GM23338 (cell line): ENCODE results near the gene RPL27A.

Experiments used
- CREB1 ChIP-seq: fragments of 250-450 bp; sonication (Bioruptor Pico); IDR thresholded peaks from 2 replicates; pipeline ENCODE4 v1.5.0; 2020; ENCODE audit warnings: low read depth, mild to moderate bottlenecking, moderate library complexity
- EZH2 ChIP-seq: fragments of 200-600 bp; sonication (generic); IDR thresholded peaks from one replicate; pipeline ENCODE4 v1.8.0; 2017; ENCODE audit warnings: antibody characterized with exemption, mild to moderate bottlenecking, low read depth; ENCODE audit not compliant: unreplicated experiment
- EZH2phosphoT487 ChIP-seq: fragments of 200-600 bp; sonication (generic); IDR thresholded peaks from one replicate; pipeline ENCODE4 v1.8.1; 2018; ENCODE audit warnings: antibody characterized with exemption; ENCODE audit not compliant: unreplicated experiment
- JUNB ChIP-seq: IDR thresholded peaks from one replicate; pipeline ENCODE4 v1.6.1; 2016; ENCODE audit warnings: antibody characterized with exemption; ENCODE audit not compliant: unreplicated experiment
- POLR2AphosphoS5 ChIP-seq: IDR thresholded peaks from 2 replicates; pipeline ENCODE4 v1.6.1; 2016; ENCODE audit warnings: antibody characterized with exemption, low read depth
- TF ChIP-seq, protein P1 (sequence below): IDR thresholded peaks from one replicate; pipeline ENCODE4 v1.6.1; 2018; ENCODE audit warnings: antibody characterized with exemption; ENCODE audit not compliant: unreplicated experiment
- TF ChIP-seq, protein P2 (sequence below), 2 experiments: fragments of 200-600 bp in 1 of 2; sonication (generic) in 1 of 2; conservative IDR thresholded peaks; 2 replicates each; pipeline versions ENCODE4 v1.5.1 to v1.6.1; 2016 to 2017; ENCODE audit warnings: antibody characterized with exemption in 2 of 2, low read depth in 2 of 2, mild to moderate bottlenecking in 2 of 2, moderate library complexity in 1 of 2
- TF ChIP-seq, protein P3 (sequence below): fragments of 250-450 bp; sonication (Bioruptor Pico); IDR thresholded peaks from 2 replicates; pipeline ENCODE4 v1.5.0; 2020; ENCODE audit warnings: mild to moderate bottlenecking, moderate library complexity
- TF ChIP-seq, protein P4 (sequence below): IDR thresholded peaks from 2 replicates; pipeline ENCODE4 v1.6.1; 2016; ENCODE audit warnings: antibody characterized with exemption

DNA sequence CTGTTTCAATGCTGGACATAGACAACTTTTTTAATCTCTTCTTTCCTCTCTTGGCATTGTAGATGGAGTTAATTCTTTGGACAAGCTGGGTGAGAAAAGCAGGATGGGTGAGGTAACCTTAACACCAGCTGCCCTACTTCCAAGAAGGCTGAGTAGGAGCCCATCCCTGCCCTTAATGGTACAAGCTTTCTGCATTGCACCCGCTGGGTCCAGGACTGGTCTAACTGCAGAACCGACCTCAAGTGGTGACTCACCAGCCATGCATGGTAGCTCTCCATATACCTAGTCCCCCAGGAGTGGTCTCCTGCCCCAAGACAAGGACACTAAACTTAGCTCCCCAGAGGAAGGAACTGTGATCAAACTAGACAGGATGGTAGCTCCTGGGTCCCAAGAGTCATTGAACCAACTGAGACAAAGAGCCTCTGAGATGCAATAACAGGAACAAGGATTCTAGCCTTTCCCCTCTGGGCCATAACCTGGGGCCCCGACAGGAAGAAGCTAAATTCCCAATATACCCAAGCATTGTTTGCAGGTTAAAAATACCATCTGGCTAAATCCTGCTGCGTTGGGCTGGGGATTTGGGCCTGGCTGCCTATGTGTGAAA is 32.1 kb downstream of the RPL27A start:
- TF ChIP-seq, protein P1, sequence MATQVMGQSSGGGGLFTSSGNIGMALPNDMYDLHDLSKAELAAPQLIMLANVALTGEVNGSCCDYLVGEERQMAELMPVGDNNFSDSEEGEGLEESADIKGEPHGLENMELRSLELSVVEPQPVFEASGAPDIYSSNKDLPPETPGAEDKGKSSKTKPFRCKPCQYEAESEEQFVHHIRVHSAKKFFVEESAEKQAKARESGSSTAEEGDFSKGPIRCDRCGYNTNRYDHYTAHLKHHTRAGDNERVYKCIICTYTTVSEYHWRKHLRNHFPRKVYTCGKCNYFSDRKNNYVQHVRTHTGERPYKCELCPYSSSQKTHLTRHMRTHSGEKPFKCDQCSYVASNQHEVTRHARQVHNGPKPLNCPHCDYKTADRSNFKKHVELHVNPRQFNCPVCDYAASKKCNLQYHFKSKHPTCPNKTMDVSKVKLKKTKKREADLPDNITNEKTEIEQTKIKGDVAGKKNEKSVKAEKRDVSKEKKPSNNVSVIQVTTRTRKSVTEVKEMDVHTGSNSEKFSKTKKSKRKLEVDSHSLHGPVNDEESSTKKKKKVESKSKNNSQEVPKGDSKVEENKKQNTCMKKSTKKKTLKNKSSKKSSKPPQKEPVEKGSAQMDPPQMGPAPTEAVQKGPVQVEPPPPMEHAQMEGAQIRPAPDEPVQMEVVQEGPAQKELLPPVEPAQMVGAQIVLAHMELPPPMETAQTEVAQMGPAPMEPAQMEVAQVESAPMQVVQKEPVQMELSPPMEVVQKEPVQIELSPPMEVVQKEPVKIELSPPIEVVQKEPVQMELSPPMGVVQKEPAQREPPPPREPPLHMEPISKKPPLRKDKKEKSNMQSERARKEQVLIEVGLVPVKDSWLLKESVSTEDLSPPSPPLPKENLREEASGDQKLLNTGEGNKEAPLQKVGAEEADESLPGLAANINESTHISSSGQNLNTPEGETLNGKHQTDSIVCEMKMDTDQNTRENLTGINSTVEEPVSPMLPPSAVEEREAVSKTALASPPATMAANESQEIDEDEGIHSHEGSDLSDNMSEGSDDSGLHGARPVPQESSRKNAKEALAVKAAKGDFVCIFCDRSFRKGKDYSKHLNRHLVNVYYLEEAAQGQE, result no peak
- TF ChIP-seq EZH2, result no peak
- no peak for TF ChIP-seq POLR2AphosphoS5
- TF ChIP-seq EZH2phosphoT487, result no peak
- TF ChIP-seq, protein P2, sequence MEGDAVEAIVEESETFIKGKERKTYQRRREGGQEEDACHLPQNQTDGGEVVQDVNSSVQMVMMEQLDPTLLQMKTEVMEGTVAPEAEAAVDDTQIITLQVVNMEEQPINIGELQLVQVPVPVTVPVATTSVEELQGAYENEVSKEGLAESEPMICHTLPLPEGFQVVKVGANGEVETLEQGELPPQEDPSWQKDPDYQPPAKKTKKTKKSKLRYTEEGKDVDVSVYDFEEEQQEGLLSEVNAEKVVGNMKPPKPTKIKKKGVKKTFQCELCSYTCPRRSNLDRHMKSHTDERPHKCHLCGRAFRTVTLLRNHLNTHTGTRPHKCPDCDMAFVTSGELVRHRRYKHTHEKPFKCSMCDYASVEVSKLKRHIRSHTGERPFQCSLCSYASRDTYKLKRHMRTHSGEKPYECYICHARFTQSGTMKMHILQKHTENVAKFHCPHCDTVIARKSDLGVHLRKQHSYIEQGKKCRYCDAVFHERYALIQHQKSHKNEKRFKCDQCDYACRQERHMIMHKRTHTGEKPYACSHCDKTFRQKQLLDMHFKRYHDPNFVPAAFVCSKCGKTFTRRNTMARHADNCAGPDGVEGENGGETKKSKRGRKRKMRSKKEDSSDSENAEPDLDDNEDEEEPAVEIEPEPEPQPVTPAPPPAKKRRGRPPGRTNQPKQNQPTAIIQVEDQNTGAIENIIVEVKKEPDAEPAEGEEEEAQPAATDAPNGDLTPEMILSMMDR (conservative IDR thresholded peaks at IDR 0.05; ENCODE audit: low read depth in 2 of 2), result no peak
- TF ChIP-seq CREB1 (CRISPR knock-in tag), result no peak
- TF ChIP-seq, protein P3, sequence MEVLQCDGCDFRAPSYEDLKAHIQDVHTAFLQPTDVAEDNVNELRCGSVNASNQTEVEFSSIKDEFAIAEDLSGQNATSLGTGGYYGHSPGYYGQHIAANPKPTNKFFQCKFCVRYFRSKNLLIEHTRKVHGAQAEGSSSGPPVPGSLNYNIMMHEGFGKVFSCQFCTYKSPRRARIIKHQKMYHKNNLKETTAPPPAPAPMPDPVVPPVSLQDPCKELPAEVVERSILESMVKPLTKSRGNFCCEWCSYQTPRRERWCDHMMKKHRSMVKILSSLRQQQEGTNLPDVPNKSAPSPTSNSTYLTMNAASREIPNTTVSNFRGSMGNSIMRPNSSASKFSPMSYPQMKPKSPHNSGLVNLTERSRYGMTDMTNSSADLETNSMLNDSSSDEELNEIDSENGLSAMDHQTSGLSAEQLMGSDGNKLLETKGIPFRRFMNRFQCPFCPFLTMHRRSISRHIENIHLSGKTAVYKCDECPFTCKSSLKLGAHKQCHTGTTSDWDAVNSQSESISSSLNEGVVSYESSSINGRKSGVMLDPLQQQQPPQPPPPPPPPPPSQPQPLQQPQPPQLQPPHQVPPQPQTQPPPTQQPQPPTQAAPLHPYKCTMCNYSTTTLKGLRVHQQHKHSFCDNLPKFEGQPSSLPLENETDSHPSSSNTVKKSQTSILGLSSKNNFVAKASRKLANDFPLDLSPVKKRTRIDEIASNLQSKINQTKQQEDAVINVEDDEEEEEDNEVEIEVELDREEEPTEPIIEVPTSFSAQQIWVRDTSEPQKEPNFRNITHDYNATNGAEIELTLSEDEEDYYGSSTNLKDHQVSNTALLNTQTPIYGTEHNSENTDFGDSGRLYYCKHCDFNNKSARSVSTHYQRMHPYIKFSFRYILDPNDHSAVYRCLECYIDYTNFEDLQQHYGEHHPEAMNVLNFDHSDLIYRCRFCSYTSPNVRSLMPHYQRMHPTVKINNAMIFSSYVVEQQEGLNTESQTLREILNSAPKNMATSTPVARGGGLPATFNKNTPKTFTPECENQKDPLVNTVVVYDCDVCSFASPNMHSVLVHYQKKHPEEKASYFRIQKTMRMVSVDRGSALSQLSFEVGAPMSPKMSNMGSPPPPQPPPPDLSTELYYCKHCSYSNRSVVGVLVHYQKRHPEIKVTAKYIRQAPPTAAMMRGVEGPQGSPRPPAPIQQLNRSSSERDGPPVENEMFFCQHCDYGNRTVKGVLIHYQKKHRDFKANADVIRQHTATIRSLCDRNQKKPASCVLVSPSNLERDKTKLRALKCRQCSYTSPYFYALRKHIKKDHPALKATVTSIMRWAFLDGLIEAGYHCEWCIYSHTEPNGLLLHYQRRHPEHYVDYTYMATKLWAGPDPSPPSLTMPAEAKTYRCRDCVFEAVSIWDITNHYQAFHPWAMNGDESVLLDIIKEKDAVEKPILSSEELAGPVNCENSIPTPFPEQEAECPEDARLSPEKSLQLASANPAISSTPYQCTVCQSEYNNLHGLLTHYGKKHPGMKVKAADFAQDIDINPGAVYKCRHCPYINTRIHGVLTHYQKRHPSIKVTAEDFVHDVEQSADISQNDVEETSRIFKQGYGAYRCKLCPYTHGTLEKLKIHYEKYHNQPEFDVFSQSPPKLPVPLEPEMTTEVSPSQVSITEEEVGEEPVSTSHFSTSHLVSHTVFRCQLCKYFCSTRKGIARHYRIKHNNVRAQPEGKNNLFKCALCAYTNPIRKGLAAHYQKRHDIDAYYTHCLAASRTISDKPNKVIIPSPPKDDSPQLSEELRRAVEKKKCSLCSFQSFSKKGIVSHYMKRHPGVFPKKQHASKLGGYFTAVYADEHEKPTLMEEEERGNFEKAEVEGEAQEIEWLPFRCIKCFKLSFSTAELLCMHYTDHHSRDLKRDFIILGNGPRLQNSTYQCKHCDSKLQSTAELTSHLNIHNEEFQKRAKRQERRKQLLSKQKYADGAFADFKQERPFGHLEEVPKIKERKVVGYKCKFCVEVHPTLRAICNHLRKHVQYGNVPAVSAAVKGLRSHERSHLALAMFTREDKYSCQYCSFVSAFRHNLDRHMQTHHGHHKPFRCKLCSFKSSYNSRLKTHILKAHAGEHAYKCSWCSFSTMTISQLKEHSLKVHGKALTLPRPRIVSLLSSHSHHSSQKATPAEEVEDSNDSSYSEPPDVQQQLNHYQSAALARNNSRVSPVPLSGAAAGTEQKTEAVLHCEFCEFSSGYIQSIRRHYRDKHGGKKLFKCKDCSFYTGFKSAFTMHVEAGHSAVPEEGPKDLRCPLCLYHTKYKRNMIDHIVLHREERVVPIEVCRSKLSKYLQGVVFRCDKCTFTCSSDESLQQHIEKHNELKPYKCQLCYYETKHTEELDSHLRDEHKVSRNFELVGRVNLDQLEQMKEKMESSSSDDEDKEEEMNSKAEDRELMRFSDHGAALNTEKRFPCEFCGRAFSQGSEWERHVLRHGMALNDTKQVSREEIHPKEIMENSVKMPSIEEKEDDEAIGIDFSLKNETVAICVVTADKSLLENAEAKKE (CRISPR knock-in tag), result no peak
- TF ChIP-seq JUNB, result no peak
- TF ChIP-seq, protein P4, sequence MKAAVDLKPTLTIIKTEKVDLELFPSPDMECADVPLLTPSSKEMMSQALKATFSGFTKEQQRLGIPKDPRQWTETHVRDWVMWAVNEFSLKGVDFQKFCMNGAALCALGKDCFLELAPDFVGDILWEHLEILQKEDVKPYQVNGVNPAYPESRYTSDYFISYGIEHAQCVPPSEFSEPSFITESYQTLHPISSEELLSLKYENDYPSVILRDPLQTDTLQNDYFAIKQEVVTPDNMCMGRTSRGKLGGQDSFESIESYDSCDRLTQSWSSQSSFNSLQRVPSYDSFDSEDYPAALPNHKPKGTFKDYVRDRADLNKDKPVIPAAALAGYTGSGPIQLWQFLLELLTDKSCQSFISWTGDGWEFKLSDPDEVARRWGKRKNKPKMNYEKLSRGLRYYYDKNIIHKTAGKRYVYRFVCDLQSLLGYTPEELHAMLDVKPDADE, result no peak
